Activated CD4-positive, alpha-beta memory T cell treated with anti-CD3 and anti-CD28 coated beads, Interleukin-2, amount 10 ng/mL, durations not matched to agents 7 days and 5 days (primary cell): ENCODE data around the gene MRPL53. TPM values are rescaled to one million over a fixed set of nuclear protein-coding genes. Genes with fewer than 3 reads are reported as not detected.

ENCODE experiments used
- CTCF ChIA-PET: fragments of 350-600 bp; sonication (Branson Sonifier 250); formaldehyde crosslinking; loops from one replicate; lab custom pipeline; 2021; ENCODE audit warnings: antibody characterized with exemption, inconsistent platforms; lab: Charles Lee
- POLR2A ChIA-PET: fragments of 350-600 bp; sonication (Branson Sonifier 250); formaldehyde crosslinking; loops from one replicate; lab custom pipeline; 2021; ENCODE audit warnings: antibody characterized with exemption; lab: Charles Lee
- DNase-seq: peaks from one replicate; pipeline ENCODE4 v3.0.0-alpha.2; 2020
- H3K27ac Mint-ChIP-seq: one replicate; pipeline ENCODE4 v1.8.0; 2021; ENCODE audit warnings: mild to moderate bottlenecking, mixed read lengths
- H3K27me3 Mint-ChIP-seq: one replicate; pipeline ENCODE4 v1.8.0; 2021; ENCODE audit warnings: mixed read lengths
- H3K36me3 Mint-ChIP-seq: one replicate; pipeline ENCODE4 v1.8.0; 2021; ENCODE audit warnings: low read depth, mixed read lengths
- H3K4me1 Mint-ChIP-seq: one replicate; pipeline ENCODE4 v1.8.0; 2021; ENCODE audit warnings: mixed read lengths
- H3K4me3 Mint-ChIP-seq: one replicate; pipeline ENCODE4 v1.8.0; 2021; ENCODE audit warnings: mild to moderate bottlenecking, mixed read lengths
- H3K9me3 Mint-ChIP-seq: one replicate; pipeline ENCODE4 v1.8.0; 2021; ENCODE audit warnings: mixed read lengths
- total RNA-seq, 2 experiments: library from RNA; stranded (reverse); gene quantifications; one replicate each; pipeline ENCODE4 v1.2.3, GENCODE V29; 2021

MRPL53 gene
- total RNA-seq, 2 experiments from 2014 or later, result 115 to 126 TPM

DNA sequence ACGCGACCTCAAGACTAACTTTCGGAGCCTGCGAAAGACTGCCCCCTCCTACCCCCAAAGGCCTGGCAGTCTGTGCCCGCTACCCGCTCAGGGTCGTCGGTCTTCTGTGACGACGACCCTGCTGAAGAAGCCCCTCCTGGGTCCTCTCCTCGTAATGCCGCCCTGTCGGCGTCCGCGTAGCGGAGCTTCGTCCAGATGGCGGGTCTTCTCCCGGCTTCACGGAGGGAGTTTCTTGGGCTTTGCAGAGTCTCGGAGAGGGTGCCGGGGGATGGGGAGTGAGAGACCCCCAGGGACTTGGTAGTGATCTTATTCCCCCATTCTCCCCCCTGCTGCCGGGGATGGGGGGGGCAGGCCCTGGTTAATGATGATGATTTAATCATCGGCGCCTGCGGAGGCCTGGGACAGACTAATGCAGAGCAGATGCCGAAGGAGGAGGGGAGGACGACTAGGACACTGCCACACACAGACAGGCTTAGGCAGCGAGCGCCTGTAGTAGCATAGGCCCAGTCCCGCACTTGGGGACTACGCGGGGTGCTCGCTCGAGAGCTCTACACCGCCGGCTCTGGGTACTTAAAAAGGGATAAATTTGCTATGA, 35.5 kb upstream of the MRPL53 start:
- peak; percentile 32 for DNase-seq
- CTCF ChIA-PET, result interaction anchor here (1.9 to 2.9 kb wide), 2 partner anchors 77 to 78 kb away, joined by 4 to 10 read pairs; no protein-coding TSS in a partner anchor
- H3K9me3 Mint-ChIP-seq, result no peaks in the 10 kb centered on the region
- POLR2A ChIA-PET, result interaction anchor here (1.1 to 5.1 kb wide), 7 partner anchors 8 to 50 kb away, joined by 3 to 52 read pairs (median 11); partner anchors contain the start of genes AUP1, CCDC142, HTRA2 and LBX2
- H3K27me3 Mint-ChIP-seq, result peaks cover 29% of the 10 kb centered on the region
- peaks cover 62% of the 10 kb centered on the region for H3K4me1 Mint-ChIP-seq
- H3K36me3 Mint-ChIP-seq, result peaks cover 38% of the 10 kb centered on the region
- peak overlapping the region; percentile 99 for H3K27ac Mint-ChIP-seq
- H3K4me3 Mint-ChIP-seq, result peak overlapping the region; percentile 97

DNA sequence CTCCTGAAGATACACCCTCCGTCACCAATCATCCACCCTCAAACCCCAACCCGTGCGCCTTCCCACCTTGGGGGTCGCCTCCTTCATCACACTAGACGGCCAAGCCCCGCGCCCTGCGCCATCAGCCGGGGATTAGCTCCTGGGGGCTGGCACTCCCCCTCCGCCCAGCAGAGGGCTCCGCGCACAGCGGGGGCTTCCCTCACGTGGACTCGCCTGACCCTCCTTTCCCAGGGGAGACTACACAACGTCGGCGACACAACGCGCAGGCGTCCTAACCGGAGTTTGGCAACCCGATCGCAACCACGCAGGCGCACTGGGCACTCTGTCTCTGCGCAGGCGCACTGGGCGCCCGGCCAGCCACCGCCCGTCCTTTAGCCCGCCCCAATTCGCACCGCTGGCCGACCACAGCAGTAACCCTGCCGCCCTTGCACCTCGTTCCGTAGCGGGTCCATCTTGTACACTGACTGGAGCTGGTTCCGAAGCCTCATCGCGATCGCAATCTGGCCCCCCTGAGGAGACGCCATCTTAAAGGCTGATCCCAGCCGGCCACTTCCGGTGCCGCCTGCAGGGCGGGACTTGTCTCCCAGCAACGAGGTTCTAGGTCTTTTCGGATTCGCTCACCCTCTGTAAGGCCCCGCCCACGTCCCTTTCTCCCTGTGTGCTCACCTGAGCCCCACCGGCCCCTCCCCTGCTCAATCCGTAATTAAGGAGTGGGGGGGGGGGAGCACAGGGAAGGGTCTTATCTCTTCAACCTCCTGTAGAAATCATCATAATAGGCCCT, 34.9 kb upstream of the MRPL53 start, which contains the start of gene PCGF1:
TSS of gene PCGF1 (minus strand) at position 551 of the 781 bp plus-strand sequence. CDS start at position 524, 27 bp downstream.
- peak within 1 kb of the TSS; percentile 97 for H3K4me3 Mint-ChIP-seq
- CTCF ChIA-PET, result interaction anchor here (1.5 to 1.9 kb wide), 2 partner anchors 24 to 78 kb away, joined by 4 read pairs; no protein-coding TSS in a partner anchor
- peak; percentile 98 for DNase-seq
- POLR2A ChIA-PET, result interaction anchor here (1.1 to 5.1 kb wide), 6 partner anchors 9 to 49 kb away, joined by 3 to 52 read pairs (median 11); partner anchors contain the start of genes AUP1, CCDC142, HTRA2 and LBX2
- peaks cover 29% of the 10 kb centered on the region for H3K27me3 Mint-ChIP-seq
- H3K27ac Mint-ChIP-seq, result peak within 1 kb of the TSS; percentile 99
- peaks cover 38% of the 10 kb centered on the region for H3K36me3 Mint-ChIP-seq
- no peaks in the 10 kb centered on the region for H3K9me3 Mint-ChIP-seq
- peaks cover 69% of the 10 kb centered on the region for H3K4me1 Mint-ChIP-seq

DNA sequence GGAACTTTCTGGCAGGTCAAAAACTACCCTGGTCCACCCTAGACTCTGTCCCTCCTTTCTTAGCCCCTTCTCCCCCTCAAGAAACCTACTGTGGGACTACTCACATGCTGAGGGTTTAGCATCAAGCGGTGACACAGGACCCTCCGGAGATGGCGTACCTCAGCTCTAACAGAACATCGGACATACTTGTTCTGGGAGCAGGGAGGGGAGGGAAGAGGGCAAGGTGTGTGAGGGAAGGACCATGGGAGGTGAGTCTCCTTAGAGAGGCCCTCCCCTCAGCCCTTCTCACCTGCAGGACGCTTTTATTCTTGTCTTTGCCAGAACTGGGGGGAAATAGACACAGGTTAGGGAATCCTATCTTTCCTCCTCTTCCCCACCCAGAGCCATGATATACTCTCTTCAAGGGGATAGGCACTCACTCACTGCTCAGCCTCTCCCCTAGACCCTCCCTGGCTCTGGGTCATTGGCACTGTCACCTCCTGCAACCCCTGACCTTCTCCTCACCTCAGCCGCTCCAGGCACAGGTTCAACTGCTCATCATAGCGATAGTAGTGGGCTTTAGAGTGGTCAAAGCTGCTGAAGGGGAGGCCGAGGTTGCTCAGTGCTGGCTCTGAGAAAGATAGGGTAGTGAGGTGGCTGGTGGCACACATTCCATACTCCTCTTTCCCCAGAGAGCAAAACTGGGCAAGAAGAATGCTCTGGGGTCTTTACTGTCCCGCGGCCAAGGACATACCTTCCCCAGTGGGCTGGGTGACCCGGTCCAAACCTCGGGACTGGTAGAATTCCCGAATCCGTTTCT, 33.2 kb upstream of the MRPL53 start:
- peaks cover 33% of the 10 kb centered on the region for H3K27me3 Mint-ChIP-seq
- CTCF ChIA-PET, result interaction anchor here (2.5 kb wide), 1 partner anchor 82 kb away, joined by 6 read pairs; no protein-coding TSS in a partner anchor
- no peak overlapping the region for H3K27ac Mint-ChIP-seq
- no peak overlapping the region for H3K4me3 Mint-ChIP-seq
- peaks cover 70% of the 10 kb centered on the region for H3K4me1 Mint-ChIP-seq
- POLR2A ChIA-PET, result interaction anchor here (3.1 to 5.1 kb wide), 4 partner anchors 9 to 25 kb away, joined by 18 to 52 read pairs (median 22); partner anchors contain the start of genes AUP1, CCDC142, HTRA2 and TLX2
- no peaks in the 10 kb centered on the region for H3K9me3 Mint-ChIP-seq
- DNase-seq, result no peak
- peaks cover 50% of the 10 kb centered on the region for H3K36me3 Mint-ChIP-seq

- H3K4me3 Mint-ChIP-seq, result peak overlapping the region; percentile 8
- DNase-seq, result no peak
- ChIA-PET POLR2A (interaction anchor here (1.0 to 3.7 kb wide), 4 partner anchors 10 to 25 kb away, joined by 4 to 25 read pairs (median 14); partner anchors contain the start of genes AUP1, CCDC142, DQX1 and HTRA2), CTCF (interaction anchor here (1.4 to 2.5 kb wide), 3 partner anchors 19 to 83 kb away, joined by 3 to 12 read pairs (median 6); partner anchors contain the start of genes CCDC142 and TTC31)
- H3K9me3 Mint-ChIP-seq, result no peaks in the 10 kb centered on the region
- peaks cover 68% of the 10 kb centered on the region for H3K4me1 Mint-ChIP-seq
- H3K27ac Mint-ChIP-seq, result no peak overlapping the region
- H3K27me3 Mint-ChIP-seq, result peaks cover 37% of the 10 kb centered on the region
- H3K36me3 Mint-ChIP-seq, result peaks cover 56% of the 10 kb centered on the region
Observed at GRCh38 chr2:74504591-74504990, 32.1 kb upstream of the MRPL53 start.

GRCh38 chr2:74503506-74504475, 31.3 kb upstream of the MRPL53 start:
- Mint-ChIP-seq H3K27me3 (peaks cover 42% of the 10 kb centered on the region), H3K36me3 (peaks cover 60% of the 10 kb centered on the region), H3K27ac (no peak overlapping the region), H3K4me3 (peak overlapping the region; percentile 71), H3K4me1 (peaks cover 73% of the 10 kb centered on the region), H3K9me3 (no peaks in the 10 kb centered on the region)
- POLR2A ChIA-PET, result interaction anchor here (0.8 to 3.7 kb wide), 7 partner anchors 10 to 47 kb away, joined by 3 to 25 read pairs (median 7); partner anchors contain the start of genes AUP1, CCDC142, DQX1 and HTRA2
- CTCF ChIA-PET, result interaction anchor here (1.2 to 2.5 kb wide), 7 partner anchors 10 to 84 kb away, joined by 3 to 12 read pairs (median 5); partner anchors contain the start of genes CCDC142 and TTC31
- no peak for DNase-seq

DNA sequence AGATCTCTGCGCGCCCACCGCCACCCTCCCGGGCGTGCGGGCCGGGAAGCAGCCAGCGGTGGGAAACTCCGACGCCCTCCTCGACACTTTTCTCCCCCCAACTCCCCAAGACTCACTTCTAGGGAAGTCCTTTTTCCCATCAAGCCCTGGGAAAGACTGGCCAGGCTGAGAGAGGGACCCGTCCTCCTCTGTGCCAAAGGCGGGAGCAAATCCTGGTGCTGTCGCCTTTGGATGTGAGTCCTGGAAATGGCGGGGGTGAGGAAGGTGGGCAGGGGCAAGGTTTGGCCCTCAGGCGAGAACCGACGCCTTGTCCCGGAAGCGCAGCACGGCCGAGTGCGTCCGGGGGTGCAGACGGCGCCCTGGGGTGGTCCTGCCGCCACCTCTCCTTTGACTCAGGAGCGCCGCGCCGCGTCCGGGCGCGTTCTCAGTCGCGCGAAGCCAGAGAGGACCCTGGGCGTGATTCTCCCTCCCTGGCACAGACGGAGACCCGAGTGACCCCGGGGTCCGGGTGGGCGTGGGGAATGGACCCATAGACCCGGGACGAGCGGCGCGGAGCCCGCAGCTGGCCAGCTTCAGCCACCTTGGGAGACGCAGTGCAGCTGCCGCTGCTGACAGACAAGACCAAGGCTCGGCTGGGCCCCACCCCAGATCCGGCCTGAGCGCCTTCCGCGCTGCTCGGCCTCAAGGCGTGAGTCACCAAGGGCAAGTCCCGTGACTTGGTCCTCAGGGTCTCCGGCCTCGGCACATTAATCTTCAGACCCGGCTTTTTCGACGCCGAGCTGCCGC, 30.4 kb upstream of the MRPL53 start:
- POLR2A ChIA-PET, result interaction anchor here (0.8 to 3.7 kb wide), 6 partner anchors 9 to 46 kb away, joined by 3 to 25 read pairs (median 8); partner anchors contain the start of genes AUP1, CCDC142, HTRA2 and TLX2
- peak overlapping the region; percentile 71 for H3K4me3 Mint-ChIP-seq
- DNase-seq, result peak; percentile 70
- H3K9me3 Mint-ChIP-seq, result no peaks in the 10 kb centered on the region
- CTCF ChIA-PET, result interaction anchor here (1.2 to 2.5 kb wide), 7 partner anchors 9 to 84 kb away, joined by 3 to 12 read pairs (median 5); partner anchors contain the start of genes CCDC142 and TTC31
- peaks cover 65% of the 10 kb centered on the region for H3K36me3 Mint-ChIP-seq
- H3K27me3 Mint-ChIP-seq, result peaks cover 46% of the 10 kb centered on the region
- H3K4me1 Mint-ChIP-seq, result peaks cover 73% of the 10 kb centered on the region
- H3K27ac Mint-ChIP-seq, result no peak overlapping the region

- H3K27ac Mint-ChIP-seq, result no peak overlapping the region
- peaks cover 75% of the 10 kb centered on the region for H3K4me1 Mint-ChIP-seq
- DNase-seq, result no peak
- peaks cover 61% of the 10 kb centered on the region for H3K36me3 Mint-ChIP-seq
- H3K27me3 Mint-ChIP-seq, result peaks cover 46% of the 10 kb centered on the region
- no peaks in the 10 kb centered on the region for H3K9me3 Mint-ChIP-seq
- ChIA-PET POLR2A (interaction anchor here (1.5 to 5.7 kb wide), 4 partner anchors 12 to 45 kb away, joined by 6 to 57 read pairs (median 25); partner anchors contain the start of genes AUP1, CCDC142, HTRA2 and TLX2), CTCF (interaction anchor here (1.2 to 2.5 kb wide), 4 partner anchors 10 to 30 kb away, joined by 3 to 12 read pairs (median 9); partner anchors contain the start of genes CCDC142 and TTC31)
- peak overlapping the region; percentile 71 for H3K4me3 Mint-ChIP-seq
Observed at GRCh38 chr2:74502147-74502719, 29.8 kb upstream of the MRPL53 start.

GRCh38 chr2:74501335-74502071, 29.0 kb upstream of the MRPL53 start:
- H3K4me1 Mint-ChIP-seq, result peaks cover 68% of the 10 kb centered on the region
- POLR2A ChIA-PET, result interaction anchor here (0.9 to 5.7 kb wide), 9 partner anchors 8 to 323 kb away, joined by 3 to 57 read pairs (median 12); partner anchors contain the start of genes AUP1, CCDC142, DQX1 and HTRA2

DNA sequence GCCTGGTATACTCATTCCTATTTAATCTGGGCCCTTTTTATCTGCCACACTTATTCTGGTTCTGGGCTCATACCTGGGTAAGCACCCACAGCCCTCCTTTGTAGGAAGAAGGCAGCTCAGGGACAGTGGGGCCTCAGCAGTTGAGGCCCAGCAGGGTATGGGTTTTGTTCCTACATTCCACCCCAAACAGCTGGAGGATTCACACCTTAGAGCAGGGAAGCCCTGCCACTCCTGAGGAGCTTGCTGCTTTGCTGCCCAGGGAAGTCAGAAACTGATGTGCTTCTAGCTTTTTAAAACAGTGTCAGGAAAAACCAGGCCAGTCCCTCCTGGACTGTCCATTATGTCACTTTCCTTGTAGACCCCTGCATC, 28.1 kb upstream of the MRPL53 start:
- Mint-ChIP-seq H3K9me3 (no peaks in the 10 kb centered on the region), H3K36me3 (peaks cover 50% of the 10 kb centered on the region), H3K27me3 (peaks cover 46% of the 10 kb centered on the region), H3K27ac (no peak overlapping the region), H3K4me1 (peaks cover 63% of the 10 kb centered on the region), H3K4me3 (no peak overlapping the region)
- no peak for DNase-seq
- CTCF ChIA-PET, result interaction anchor here (0.9 to 2.5 kb wide), 8 partner anchors 17 to 87 kb away, joined by 3 to 9 read pairs (median 4); partner anchors contain the start of genes CCDC142, HTRA2, TTC31 and WBP1
- POLR2A ChIA-PET, result interaction anchor here (1.5 to 5.7 kb wide), 7 partner anchors 9 to 322 kb away, joined by 4 to 57 read pairs (median 12); partner anchors contain the start of genes AUP1, CCDC142, DQX1 and HTRA2

More at GRCh38 chr2:74501335-74502071, 29.0 kb upstream of the MRPL53 start:
- no peaks in the 10 kb centered on the region for H3K9me3 Mint-ChIP-seq
- CTCF ChIA-PET, result interaction anchor here (0.9 to 2.5 kb wide), 5 partner anchors 10 to 48 kb away, joined by 3 to 9 read pairs (median 3); partner anchors contain the start of gene WBP1
- H3K27ac Mint-ChIP-seq, result no peak overlapping the region
- H3K36me3 Mint-ChIP-seq, result peaks cover 54% of the 10 kb centered on the region
- H3K27me3 Mint-ChIP-seq, result peaks cover 46% of the 10 kb centered on the region
- no peak for DNase-seq
- H3K4me3 Mint-ChIP-seq, result peak overlapping the region; percentile 71
